GM23248 (cell line): Measurements from ENCODE around the gene PEX14.

ENCODE experiments used
- EZH2 ChIP-seq: fragments of 200-600 bp; sonication (generic); IDR thresholded peaks from 2 replicates; pipeline ENCODE4 v1.6.1; 2018; ENCODE audit warnings: antibody characterized with exemption, mild to moderate bottlenecking; ENCODE audit not compliant: insufficient read depth, poor library complexity, severe bottlenecking
- EZH2phosphoT487 ChIP-seq: fragments of 200-600 bp; sonication (generic); IDR thresholded peaks from 2 replicates; pipeline ENCODE4 v1.6.1; 2018; ENCODE audit warnings: antibody characterized with exemption, moderate library complexity, mild to moderate bottlenecking, low read depth; ENCODE audit not compliant: insufficient read depth

DNA sequence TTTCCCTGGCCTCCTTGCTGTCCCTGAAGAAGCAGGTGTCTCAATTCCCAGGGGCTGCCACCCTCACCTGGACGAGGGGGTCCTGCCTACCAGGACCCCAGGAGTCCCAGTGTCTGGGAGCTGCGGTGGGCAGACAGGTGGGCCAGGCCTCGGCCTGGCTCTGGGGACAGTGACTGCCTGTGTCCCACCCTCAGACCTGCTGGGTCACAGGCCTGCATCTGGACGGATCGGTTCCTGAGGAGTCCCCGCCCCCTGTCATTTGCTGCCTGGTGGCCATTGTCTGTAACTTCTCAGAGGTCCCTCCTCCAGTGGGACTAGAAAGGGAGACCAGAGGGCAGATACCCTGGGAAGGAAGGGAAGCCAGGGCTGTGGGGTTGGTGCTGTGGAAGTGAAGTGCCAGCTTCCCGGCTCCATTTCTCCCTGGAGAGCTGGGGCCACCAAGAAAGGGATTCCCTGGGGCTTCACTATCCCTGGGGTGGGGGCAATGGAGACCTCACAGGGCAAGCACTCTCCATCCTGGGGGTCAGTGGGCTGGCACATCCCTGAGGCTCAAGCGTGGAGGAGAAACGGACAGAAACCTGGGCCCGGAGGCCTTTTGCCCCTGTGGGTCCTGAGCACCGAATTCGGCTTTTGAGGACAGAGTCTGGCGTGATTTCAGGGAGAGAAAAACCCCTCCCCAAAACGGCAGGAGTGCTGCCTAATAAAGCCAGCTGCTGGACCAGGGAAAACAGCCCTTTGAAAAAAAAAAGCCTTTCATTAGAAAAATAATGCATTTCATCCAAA is 157.3 kb downstream of the PEX14 start:
- TF ChIP-seq EZH2phosphoT487 (no peak), EZH2 (no peak)
